GM12873 (cell line): ENCODE data around the gene DYRK1A.

Experiments used
- TF ChIP-seq, protein P1 (sequence below): IDR thresholded peaks from 2 replicates; pipeline ENCODE4 v1.5.1; 2012; ENCODE audit warnings: low read depth, mild to moderate bottlenecking, moderate library complexity, low read length, control low read depth; ENCODE audit not compliant: insufficient read depth; ENCODE audit errors: missing control alignments

Gene DYRK1A

DNA sequence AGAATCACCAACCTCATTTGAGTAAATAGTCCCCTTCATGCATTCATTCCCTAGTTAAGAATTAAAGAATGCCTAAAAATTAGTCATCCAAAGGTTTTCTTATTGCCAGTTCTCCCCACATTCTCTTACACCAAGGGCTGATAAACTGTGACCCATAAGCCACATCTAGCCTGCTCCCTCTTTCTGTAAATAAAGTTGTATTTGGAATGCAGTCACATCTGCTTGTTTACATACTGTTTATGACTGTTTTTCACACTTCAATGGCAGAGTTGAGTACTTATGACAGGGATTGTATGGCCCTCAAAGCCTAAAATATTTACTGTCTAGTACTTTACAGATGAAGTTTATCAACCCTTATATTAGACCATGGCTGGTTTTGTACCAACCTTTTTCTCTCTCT lies 16.1 kb upstream of the DYRK1A start:
- TF ChIP-seq, protein P1, sequence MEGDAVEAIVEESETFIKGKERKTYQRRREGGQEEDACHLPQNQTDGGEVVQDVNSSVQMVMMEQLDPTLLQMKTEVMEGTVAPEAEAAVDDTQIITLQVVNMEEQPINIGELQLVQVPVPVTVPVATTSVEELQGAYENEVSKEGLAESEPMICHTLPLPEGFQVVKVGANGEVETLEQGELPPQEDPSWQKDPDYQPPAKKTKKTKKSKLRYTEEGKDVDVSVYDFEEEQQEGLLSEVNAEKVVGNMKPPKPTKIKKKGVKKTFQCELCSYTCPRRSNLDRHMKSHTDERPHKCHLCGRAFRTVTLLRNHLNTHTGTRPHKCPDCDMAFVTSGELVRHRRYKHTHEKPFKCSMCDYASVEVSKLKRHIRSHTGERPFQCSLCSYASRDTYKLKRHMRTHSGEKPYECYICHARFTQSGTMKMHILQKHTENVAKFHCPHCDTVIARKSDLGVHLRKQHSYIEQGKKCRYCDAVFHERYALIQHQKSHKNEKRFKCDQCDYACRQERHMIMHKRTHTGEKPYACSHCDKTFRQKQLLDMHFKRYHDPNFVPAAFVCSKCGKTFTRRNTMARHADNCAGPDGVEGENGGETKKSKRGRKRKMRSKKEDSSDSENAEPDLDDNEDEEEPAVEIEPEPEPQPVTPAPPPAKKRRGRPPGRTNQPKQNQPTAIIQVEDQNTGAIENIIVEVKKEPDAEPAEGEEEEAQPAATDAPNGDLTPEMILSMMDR: no peak

DNA sequence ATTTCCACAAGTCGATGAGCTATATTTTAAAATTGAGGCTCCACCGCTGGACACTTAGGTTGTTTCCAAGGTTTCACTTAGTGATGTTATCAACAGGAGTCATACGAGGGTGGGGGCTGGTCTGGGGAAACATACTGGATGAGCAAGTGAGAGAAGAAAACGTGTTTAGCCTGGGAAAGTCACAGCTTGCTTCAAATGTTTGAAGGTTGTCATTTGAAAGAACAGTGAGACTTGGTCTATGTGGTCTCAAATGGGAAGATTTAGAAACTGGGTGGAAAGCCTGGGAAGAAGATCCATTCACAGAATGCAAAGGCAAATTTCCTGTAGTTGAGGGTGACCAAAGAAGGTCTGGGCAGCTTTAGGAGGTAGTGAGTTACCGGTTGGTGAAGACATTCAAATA lies 9.9 kb upstream of the DYRK1A start:
- TF ChIP-seq, protein P1: no peak

DNA sequence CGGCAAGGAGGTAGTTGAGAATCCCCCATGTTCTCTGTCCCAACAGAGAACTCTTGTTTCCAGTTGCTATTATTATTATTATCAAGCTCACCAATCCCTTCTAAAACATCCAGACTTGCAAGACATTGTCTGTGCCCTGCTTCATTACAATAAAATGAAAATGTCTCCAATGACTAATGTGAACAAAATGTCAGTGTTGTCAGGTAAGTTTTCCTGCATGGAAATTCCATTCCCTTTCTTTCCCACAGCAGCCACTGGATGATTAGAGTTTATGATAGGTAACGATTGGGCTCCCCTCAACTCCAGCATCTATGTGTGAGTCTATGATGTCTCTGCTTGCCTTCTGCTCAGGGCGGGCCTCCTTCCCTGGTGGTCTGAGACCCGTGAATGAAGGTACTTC lies 8.9 kb upstream of the DYRK1A start:
- TF ChIP-seq, protein P1: no peak

DNA sequence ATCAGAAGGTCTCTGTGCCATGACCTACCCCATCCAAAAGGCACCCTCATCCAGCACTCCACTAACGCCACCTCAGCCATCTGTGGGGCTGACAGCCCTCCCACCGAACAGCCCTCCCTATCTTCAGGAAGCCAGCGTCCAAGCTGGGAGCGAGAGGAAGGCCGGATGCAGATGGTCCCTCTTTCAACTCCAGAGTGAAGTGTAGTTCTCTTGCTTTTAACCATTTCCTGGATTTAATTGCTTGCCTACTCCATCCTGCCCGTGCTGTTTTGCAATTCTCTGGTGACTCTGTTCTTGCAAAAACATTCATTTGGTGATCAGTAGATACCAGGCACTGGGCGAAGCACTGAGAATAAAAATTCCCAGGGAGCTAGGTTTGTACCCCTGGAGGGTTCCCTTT lies 8.2 kb upstream of the DYRK1A start:
- TF ChIP-seq, protein P1: no peak

DNA sequence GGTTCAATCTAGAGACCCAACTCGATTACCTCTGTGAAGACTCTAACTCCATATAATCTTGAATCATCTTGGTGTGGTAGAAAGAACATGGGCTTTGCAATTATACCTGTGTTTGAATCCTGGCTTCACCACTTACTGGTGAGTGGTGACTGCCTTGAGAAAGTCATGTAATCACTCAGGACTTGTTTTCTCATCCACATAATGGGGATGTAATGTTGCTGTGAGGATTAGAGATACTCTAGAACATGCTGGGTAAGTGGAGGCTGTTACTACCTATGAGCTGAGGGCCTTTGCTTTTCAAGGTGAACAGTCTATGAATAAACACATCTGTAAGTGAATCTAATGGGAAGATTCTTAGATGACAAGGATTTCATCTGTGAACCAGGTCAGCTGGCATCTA lies 2.6 kb upstream of the DYRK1A start:
- TF ChIP-seq, protein P1: no peak

DNA sequence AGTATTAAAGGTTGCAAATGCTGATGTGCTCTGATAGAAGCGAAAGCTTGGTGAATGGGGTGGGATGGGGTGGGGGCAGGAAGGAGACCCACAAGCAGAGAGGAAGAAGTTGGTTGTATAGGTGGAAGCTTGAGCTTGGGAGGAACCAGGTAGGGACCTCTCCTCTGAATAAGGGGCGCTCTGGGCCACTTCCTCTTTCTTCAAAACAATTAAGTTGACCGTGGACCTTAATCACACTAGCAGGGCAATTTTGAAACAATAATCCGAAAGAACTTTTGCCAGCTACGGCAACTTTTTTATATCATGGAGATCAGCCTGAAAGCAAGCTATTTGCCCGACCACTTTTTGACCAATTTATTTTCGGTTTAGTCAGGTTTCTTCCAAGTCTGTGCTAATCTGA lies 1.9 kb upstream of the DYRK1A start:
- TF ChIP-seq, protein P1: no peak

DNA sequence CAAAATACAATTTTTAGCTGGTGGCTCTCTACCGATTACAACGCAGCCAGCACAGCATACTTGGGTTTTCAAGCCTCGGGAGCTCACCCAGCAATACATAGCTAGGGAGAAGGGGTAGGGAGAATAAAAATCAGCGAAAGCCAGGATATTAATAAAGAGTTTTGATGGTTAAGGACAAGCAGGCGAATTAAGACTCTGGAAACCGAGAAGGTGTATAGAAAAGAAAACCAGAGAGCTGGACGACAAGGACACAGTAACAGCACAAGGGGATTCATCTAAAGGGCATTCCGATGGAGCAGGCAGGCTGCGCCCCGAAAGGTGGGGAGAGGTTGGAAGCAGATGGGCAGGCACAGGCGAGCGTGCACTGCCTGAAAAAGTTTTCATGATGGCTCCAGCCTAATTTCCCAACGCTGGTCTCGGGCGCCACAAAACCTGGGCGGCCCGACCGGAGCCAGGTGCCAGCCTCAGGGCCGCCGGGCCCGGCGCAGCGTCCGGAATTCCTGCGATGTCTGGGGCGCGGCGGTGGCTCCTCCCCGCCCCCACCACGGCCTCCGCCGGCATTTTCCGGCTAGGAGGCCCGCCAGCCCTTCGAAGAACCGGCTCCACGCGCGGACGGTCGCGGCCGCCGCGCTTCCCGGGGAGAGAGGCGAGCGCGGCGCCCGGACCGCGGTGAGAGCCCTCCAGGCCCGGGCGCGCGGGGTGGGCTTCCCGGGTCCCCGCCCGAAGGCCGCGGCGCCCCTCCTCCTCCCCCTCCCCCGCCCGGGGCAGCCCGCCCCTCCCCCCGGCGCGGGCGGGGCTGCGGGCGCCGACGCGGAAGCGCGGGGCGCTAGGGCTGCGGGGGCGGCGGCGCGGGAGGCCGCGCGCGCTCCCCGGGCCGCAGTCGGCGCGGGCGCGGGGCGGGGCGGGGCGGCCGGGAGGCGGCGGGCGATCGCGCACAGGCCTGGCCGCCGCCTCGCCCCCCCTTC lies 774 bp upstream of the DYRK1A start:
- TF ChIP-seq, protein P1: no peak
